SK-N-SH (cell line): ENCODE measurements around the gene SINHCAF. TPM values are rescaled to one million over a fixed set of nuclear protein-coding genes. Genes with fewer than 3 reads are reported as not detected.

ENCODE experiments used
- CTCF ChIA-PET: fragments of 300-600, 350-600 bp; formaldehyde crosslinking; extraction: SDS; loops from one replicate; lab custom pipeline; 2021; lab: Yijun Ruan, JAX
- POLR2A ChIA-PET: fragments of 350-600 bp; sonication (Branson Sonifier 250); formaldehyde crosslinking; extraction: SDS; loops from one replicate; lab custom pipeline; 2020; ENCODE audit warnings: antibody characterized with exemption, inconsistent platforms; lab: Yijun Ruan, JAX
- DNase-seq: peaks from one replicate; pipeline ENCODE4 v3.0.0; 2012
- H2AFZ ChIP-seq: fragments of 200-600 bp; sonication (generic); 2 replicates; pipeline ENCODE4 v1.8.1; 2016; ENCODE audit warnings: antibody characterized with exemption, mild to moderate bottlenecking, low read depth
- H3F3A ChIP-seq: fragments of 200-600 bp; sonication (generic); replicated peaks from 2 replicates; pipeline ENCODE3; 2016; ENCODE audit warnings: antibody characterized with exemption, mild to moderate bottlenecking; ENCODE audit not compliant: insufficient read depth
- H3K27ac ChIP-seq, 2 experiments: fragments of 200-500 bp in 1 of 2; fragments of 200-600 bp in 1 of 2; sonication (Bioruptor generic) in 1 of 2; sonication (generic), shearing (Covaris generic) in 1 of 2; 2 replicates each; pipeline versions ENCODE4 v1.5.1 to v1.6.1; 2014 to 2016; ENCODE audit warnings: low read depth in 2 of 2, inconsistent platforms in 1 of 2, low read length in 1 of 2, mild to moderate bottlenecking in 1 of 2, mixed read lengths in 1 of 2
- H3K27me3 ChIP-seq: fragments of 200-600 bp; sonication (generic), shearing (Covaris generic); 2 replicates; pipeline ENCODE4 v1.6.1; 2016; ENCODE audit warnings: mixed run types; ENCODE audit not compliant: insufficient read depth
- H3K36me3 ChIP-seq, 2 experiments: fragments of 200-500 bp in 1 of 2; fragments of 200-600 bp in 1 of 2; sonication (Bioruptor generic) in 1 of 2; sonication (generic) in 1 of 2; replicated peaks in 1 of 2; 2 replicates each; pipeline versions ENCODE3 to v1.5.1; 2014 to 2016; ENCODE audit warnings: low read length in 1 of 2, mild to moderate bottlenecking in 1 of 2; ENCODE audit not compliant: insufficient read depth in 2 of 2, control insufficient read depth in 1 of 2
- H3K4me1 ChIP-seq, 2 experiments: fragments of 200-500 bp in 1 of 2; fragments of 200-600 bp in 1 of 2; sonication (Bioruptor generic) in 1 of 2; sonication (generic), shearing (Covaris generic) in 1 of 2; 2 replicates each; pipeline versions ENCODE4 v1.5.1 to v1.6.1; 2014 to 2016; ENCODE audit warnings: low read depth in 1 of 2, low read length in 1 of 2, mixed run types in 1 of 2; ENCODE audit not compliant: insufficient read depth in 2 of 2, control insufficient read depth in 1 of 2
- H3K4me2 ChIP-seq: fragments of 200-600 bp; sonication (generic), shearing (Covaris generic); 2 replicates; pipeline ENCODE4 v1.6.1; 2017; ENCODE audit warnings: mixed run types
- H3K4me3 ChIP-seq, 2 experiments: fragments of 200-500 bp in 1 of 2; fragments of 200-600 bp in 1 of 2; sonication (Bioruptor generic) in 1 of 2; sonication (generic), shearing (Covaris generic) in 1 of 2; 2 replicates each; pipeline versions ENCODE4 v1.5.1 to v1.8.1; 2014 to 2016; ENCODE audit warnings: low read depth in 2 of 2, inconsistent platforms in 1 of 2, low read length in 1 of 2, mild to moderate bottlenecking in 1 of 2, mixed read lengths in 1 of 2, moderate library complexity in 1 of 2
- H3K79me2 ChIP-seq: fragments of 200-600 bp; sonication (generic); 2 replicates; pipeline ENCODE4 v1.8.1; 2017; ENCODE audit warnings: mild to moderate bottlenecking; ENCODE audit not compliant: insufficient read depth
- H3K9ac ChIP-seq: fragments of 200-600 bp; sonication (generic); 2 replicates; pipeline ENCODE4 v1.6.1; 2017; ENCODE audit warnings: mixed run types
- H3K9me2 ChIP-seq: fragments of 200-600 bp; sonication (generic); 2 replicates; pipeline ENCODE4 v1.6.1; 2017; ENCODE audit warnings: mixed run types
- H3K9me3 ChIP-seq: fragments of 200-600 bp; sonication (generic); 2 replicates; pipeline ENCODE4 v1.6.1; 2017; ENCODE audit warnings: mixed run types, mild to moderate bottlenecking, moderate library complexity
- H4K20me1 ChIP-seq: fragments of 200-600 bp; sonication (generic); 2 replicates; pipeline ENCODE4 v1.6.1; 2017; ENCODE audit warnings: mild to moderate bottlenecking, mixed run types; ENCODE audit not compliant: insufficient read depth
- CHD2 ChIP-seq: fragments of 150-350 bp; IDR thresholded peaks from 2 replicates; pipeline ENCODE4 v1.6.1; 2018; ENCODE audit warnings: low read length; ENCODE audit not compliant: partially characterized antibody
- ELF1 ChIP-seq: IDR thresholded peaks from 2 replicates; pipeline ENCODE4 v1.4.0; 2012
- EP300 ChIP-seq, 2 experiments: IDR thresholded peaks; 2 replicates each; pipeline versions ENCODE4 v1.4.0 to v1.6.1; 2012; ENCODE audit warnings: borderline replicate concordance in 1 of 2, low read depth in 1 of 2, low read length in 1 of 2
- FOSL2 ChIP-seq: IDR thresholded peaks from 2 replicates; pipeline ENCODE4 v1.4.0; 2012; ENCODE audit warnings: low read depth, mild to moderate bottlenecking, moderate library complexity, borderline replicate concordance
- FOXJ3 ChIP-seq: sonication (generic); formaldehyde crosslinking; IDR thresholded peaks from 2 replicates; pipeline ENCODE4 v1.5.1; 2020; ENCODE audit warnings: mild to moderate bottlenecking, missing genetic modification reagents
- GATA2 ChIP-seq: sonication (generic); formaldehyde crosslinking; IDR thresholded peaks from 2 replicates; pipeline ENCODE4 v1.5.0; 2020; ENCODE audit warnings: mild to moderate bottlenecking, missing genetic modification reagents
- MXI1 ChIP-seq: IDR thresholded peaks from 2 replicates; pipeline ENCODE4 v1.6.1; 2012; ENCODE audit warnings: mild to moderate bottlenecking, low read depth, low read length, improper control_type of control experiment
- NRF1 ChIP-seq: IDR thresholded peaks from 2 replicates; pipeline ENCODE4 v1.6.1; 2012; ENCODE audit warnings: low read depth, mild to moderate bottlenecking, low read length
- POLR2AphosphoS5 ChIP-seq: IDR thresholded peaks from 2 replicates; pipeline ENCODE4 v1.6.1; 2012; ENCODE audit warnings: low read depth, low read length
- RAD21 ChIP-seq: IDR thresholded peaks from 2 replicates; pipeline ENCODE4 v1.6.1; 2012; ENCODE audit warnings: mild to moderate bottlenecking, low read length
- RCOR1 ChIP-seq: fragments of 150-350 bp; IDR thresholded peaks from 2 replicates; pipeline ENCODE4 v1.6.1; 2017; ENCODE audit warnings: antibody characterized with exemption, low read length
- RFX5 ChIP-seq: IDR thresholded peaks from 2 replicates; pipeline ENCODE4 v1.6.1; 2012; ENCODE audit warnings: mild to moderate bottlenecking, improper control_type of control experiment, low read length
- RXRA ChIP-seq: IDR thresholded peaks from 2 replicates; pipeline ENCODE4 v1.4.0; 2012; ENCODE audit warnings: low read depth, mild to moderate bottlenecking, borderline replicate concordance
- SMC3 ChIP-seq: IDR thresholded peaks from 2 replicates; pipeline ENCODE4 v1.6.1; 2012; ENCODE audit warnings: low read depth, low read length, improper control_type of control experiment
- TAF1 ChIP-seq: IDR thresholded peaks from 2 replicates; pipeline ENCODE4 v1.6.1; 2012; ENCODE audit warnings: low read depth, mild to moderate bottlenecking, low read length, moderate library complexity, borderline replicate concordance
- TCF12 ChIP-seq: IDR thresholded peaks from 2 replicates; pipeline ENCODE4 v1.4.0; 2012
- TEAD4 ChIP-seq: IDR thresholded peaks from 2 replicates; pipeline ENCODE4 v1.4.0; 2012; ENCODE audit warnings: mild to moderate bottlenecking, borderline replicate concordance; ENCODE audit not compliant: insufficient read depth
- YY1 ChIP-seq: IDR thresholded peaks from 2 replicates; pipeline ENCODE4 v1.4.0; 2012; ENCODE audit warnings: low read depth, mild to moderate bottlenecking
- WGBS: methylation state at CpG from one replicate; pipeline ENCODE4 v1.1.6; 2017; ENCODE audit warnings: low lambda C conversion rate; 5-methylcytosine and 5-hydroxymethylcytosine counted together
- polyA plus RNA-seq, 3 experiments: library from polyadenylated mRNA; depleted of rRNA; stranded (reverse); fragments of >200 nt; gene quantifications; 2 replicates each; pipeline ENCODE4 v1.2.3, GENCODE V29; 2012
- TF ChIP-seq, protein P1 (sequence below): fragments of 200-600 bp; sonication (generic); IDR thresholded peaks from 2 replicates; pipeline ENCODE4 v1.6.1; 2017; ENCODE audit warnings: antibody characterized with exemption, mild to moderate bottlenecking, moderate library complexity
- TF ChIP-seq, protein P2 (sequence below): IDR thresholded peaks from 2 replicates; pipeline ENCODE4 v1.4.0; 2012; ENCODE audit warnings: low read depth
- TF ChIP-seq, protein P3 (sequence below): IDR thresholded peaks from 2 replicates; pipeline ENCODE4 v1.4.0; 2012; ENCODE audit warnings: low read depth, borderline replicate concordance
- TF ChIP-seq, protein P4 (sequence below): fragments of 150-350 bp; IDR thresholded peaks from 2 replicates; pipeline ENCODE4 v1.6.1; 2016; ENCODE audit warnings: mild to moderate bottlenecking, low read depth, low read length
- TF ChIP-seq, protein P5 (sequence below): IDR thresholded peaks from 2 replicates; pipeline ENCODE4 v1.4.0; 2012; ENCODE audit warnings: low read depth, borderline replicate concordance
- TF ChIP-seq, protein P6 (sequence below): IDR thresholded peaks from 2 replicates; pipeline ENCODE4; 2012

The SINHCAF gene, protein sequence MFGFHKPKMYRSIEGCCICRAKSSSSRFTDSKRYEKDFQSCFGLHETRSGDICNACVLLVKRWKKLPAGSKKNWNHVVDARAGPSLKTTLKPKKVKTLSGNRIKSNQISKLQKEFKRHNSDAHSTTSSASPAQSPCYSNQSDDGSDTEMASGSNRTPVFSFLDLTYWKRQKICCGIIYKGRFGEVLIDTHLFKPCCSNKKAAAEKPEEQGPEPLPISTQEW
- 22.2 and 24.3 TPM in 2 replicates for polyA plus RNA-seq (2012; rRNA removed)
- polyA plus RNA-seq (2012; cell fraction: cytosol; rRNA removed): 37.0 and 47.4 TPM in 2 replicates
- 8.4 and 19.6 TPM in 2 replicates for polyA plus RNA-seq (2012; cell fraction: nucleus; rRNA removed)

DNA sequence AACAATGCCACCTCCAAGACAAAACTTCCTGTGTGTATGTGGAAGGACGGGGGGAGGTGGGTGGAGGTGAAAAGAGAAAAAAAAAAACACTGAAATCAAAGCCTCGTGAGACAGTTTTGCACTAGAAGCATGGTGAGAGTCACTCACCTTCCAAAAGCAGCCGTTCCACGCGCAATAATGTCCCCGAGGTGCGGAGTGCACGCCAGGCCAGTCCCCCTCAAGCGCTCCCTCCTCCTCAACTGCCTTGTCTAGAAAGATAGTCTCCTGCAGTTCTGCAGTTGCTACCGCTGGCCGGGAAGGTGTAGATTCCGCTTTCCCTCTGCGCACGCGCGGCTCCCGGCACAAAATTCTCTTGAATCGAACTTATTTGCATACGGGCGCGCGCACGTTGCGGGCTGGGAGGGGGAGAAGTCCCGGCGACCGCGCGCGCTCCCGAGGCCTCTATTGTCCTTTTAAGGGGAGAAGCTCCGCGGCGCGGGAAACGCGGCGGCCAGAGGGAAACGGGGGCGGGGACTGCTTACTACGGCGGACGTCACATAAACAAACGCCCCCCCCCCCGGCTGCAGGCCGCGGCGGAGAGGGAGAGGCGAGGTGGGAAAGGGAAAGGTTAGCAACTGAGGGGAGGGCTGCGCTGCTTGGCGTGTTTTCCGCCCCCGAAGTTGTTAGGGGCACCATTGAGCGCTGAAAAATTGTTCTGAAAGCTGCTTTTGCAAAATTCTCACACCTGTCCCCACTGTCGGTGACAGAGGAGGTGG is at the start of gene SINHCAF:
Gene SINHCAF, minus strand, starts transcription at position 274 of the 755 bp plus-strand sequence. CDS start 27,946 bp downstream, outside the sequence.
- TF ChIP-seq SMC3 (no peak), YY1 (no peak), MXI1 (0 out of 2 replicates have a peak, but pooled peaks have one; percentile 7), NRF1 (peak; percentile 96), FOSL2 (no peak), TAF1 (peak; percentile 95), RCOR1 (no peak), EP300 (IDR thresholded peaks at IDR 0.05; ENCODE audit: borderline replicate concordance in 1 of 2, low read depth in 1 of 2, low read length in 1 of 2) (no peak), RXRA (no peak), RFX5 (peak; percentile 92), FOXJ3 (CRISPR knock-in tag) (peak; percentile 60), ELF1 (no peak), TCF12 (no peak), RAD21 (no peak), POLR2AphosphoS5 (peak; percentile 98), GATA2 (CRISPR knock-in tag) (no peak), TEAD4 (no peak), CHD2 (no peak)
- TF ChIP-seq, protein P1, sequence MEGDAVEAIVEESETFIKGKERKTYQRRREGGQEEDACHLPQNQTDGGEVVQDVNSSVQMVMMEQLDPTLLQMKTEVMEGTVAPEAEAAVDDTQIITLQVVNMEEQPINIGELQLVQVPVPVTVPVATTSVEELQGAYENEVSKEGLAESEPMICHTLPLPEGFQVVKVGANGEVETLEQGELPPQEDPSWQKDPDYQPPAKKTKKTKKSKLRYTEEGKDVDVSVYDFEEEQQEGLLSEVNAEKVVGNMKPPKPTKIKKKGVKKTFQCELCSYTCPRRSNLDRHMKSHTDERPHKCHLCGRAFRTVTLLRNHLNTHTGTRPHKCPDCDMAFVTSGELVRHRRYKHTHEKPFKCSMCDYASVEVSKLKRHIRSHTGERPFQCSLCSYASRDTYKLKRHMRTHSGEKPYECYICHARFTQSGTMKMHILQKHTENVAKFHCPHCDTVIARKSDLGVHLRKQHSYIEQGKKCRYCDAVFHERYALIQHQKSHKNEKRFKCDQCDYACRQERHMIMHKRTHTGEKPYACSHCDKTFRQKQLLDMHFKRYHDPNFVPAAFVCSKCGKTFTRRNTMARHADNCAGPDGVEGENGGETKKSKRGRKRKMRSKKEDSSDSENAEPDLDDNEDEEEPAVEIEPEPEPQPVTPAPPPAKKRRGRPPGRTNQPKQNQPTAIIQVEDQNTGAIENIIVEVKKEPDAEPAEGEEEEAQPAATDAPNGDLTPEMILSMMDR: no peak
- TF ChIP-seq, protein P2, sequence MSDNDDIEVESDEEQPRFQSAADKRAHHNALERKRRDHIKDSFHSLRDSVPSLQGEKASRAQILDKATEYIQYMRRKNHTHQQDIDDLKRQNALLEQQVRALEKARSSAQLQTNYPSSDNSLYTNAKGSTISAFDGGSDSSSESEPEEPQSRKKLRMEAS: peak; percentile 65; the same call in 1 of the 2 replicates
- TF ChIP-seq, protein P3, sequence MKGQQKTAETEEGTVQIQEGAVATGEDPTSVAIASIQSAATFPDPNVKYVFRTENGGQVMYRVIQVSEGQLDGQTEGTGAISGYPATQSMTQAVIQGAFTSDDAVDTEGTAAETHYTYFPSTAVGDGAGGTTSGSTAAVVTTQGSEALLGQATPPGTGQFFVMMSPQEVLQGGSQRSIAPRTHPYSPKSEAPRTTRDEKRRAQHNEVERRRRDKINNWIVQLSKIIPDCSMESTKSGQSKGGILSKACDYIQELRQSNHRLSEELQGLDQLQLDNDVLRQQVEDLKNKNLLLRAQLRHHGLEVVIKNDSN: no peak
- TF ChIP-seq, protein P4, sequence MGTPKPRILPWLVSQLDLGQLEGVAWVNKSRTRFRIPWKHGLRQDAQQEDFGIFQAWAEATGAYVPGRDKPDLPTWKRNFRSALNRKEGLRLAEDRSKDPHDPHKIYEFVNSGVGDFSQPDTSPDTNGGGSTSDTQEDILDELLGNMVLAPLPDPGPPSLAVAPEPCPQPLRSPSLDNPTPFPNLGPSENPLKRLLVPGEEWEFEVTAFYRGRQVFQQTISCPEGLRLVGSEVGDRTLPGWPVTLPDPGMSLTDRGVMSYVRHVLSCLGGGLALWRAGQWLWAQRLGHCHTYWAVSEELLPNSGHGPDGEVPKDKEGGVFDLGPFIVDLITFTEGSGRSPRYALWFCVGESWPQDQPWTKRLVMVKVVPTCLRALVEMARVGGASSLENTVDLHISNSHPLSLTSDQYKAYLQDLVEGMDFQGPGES: no peak
- TF ChIP-seq, protein P5, sequence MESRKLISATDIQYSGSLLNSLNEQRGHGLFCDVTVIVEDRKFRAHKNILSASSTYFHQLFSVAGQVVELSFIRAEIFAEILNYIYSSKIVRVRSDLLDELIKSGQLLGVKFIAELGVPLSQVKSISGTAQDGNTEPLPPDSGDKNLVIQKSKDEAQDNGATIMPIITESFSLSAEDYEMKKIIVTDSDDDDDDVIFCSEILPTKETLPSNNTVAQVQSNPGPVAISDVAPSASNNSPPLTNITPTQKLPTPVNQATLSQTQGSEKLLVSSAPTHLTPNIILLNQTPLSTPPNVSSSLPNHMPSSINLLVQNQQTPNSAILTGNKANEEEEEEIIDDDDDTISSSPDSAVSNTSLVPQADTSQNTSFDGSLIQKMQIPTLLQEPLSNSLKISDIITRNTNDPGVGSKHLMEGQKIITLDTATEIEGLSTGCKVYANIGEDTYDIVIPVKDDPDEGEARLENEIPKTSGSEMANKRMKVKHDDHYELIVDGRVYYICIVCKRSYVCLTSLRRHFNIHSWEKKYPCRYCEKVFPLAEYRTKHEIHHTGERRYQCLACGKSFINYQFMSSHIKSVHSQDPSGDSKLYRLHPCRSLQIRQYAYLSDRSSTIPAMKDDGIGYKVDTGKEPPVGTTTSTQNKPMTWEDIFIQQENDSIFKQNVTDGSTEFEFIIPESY: no peak
- TF ChIP-seq, protein P6, sequence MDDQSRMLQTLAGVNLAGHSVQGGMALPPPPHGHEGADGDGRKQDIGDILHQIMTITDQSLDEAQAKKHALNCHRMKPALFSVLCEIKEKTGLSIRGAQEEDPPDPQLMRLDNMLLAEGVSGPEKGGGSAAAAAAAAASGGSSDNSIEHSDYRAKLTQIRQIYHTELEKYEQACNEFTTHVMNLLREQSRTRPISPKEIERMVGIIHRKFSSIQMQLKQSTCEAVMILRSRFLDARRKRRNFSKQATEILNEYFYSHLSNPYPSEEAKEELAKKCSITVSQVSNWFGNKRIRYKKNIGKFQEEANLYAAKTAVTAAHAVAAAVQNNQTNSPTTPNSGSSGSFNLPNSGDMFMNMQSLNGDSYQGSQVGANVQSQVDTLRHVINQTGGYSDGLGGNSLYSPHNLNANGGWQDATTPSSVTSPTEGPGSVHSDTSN: no peak
- ChIA-PET POLR2A (interaction anchor here (0.6 to 0.9 kb wide), 5 partner anchors 19 to 488 kb away, joined by 3 to 4 read pairs (median 3); no protein-coding TSS in a partner anchor), CTCF (interaction anchor here (0.7 to 1.2 kb wide), 2 partner anchors 22 to 54 kb away, joined by 3 to 4 read pairs; no protein-coding TSS in a partner anchor)
- Histone ChIP-seq H3K27ac (peak within 1 kb of the TSS; percentile 83 to 96), H3K36me3 (no peaks in the 10 kb centered on the region), H3K79me2 (peaks cover 48% of the 10 kb centered on the region), H3F3A (peaks cover 26% of the 10 kb centered on the region), H4K20me1 (peaks cover 4% of the 10 kb centered on the region; the same call in 1 of the 2 replicates), H3K4me1 (peaks cover 4 to 20% of the 10 kb centered on the region in 2 experiments; a peak in 3 of 4 replicates), H3K9ac (peak within 1 kb of the TSS; percentile 86), H2AFZ (peak within 1 kb of the TSS; percentile 75), H3K27me3 (no peaks in the 10 kb centered on the region), H3K4me2 (peak within 1 kb of the TSS; percentile 97), H3K9me3 (no peaks in the 10 kb centered on the region), H3K4me3 (peak within 1 kb of the TSS; percentile 76 to 80), H3K9me2 (no peaks in the 10 kb centered on the region)
- 1% methylated on average over 39 of the region's 55 CpGs for WGBS
- peak; percentile 97 for DNase-seq
